ENCODE results near the gene BBS2.

BBS2 gene

GRCh38 chr16:56488035-56488434 lies 31.8 kb downstream of the BBS2 start:
- Mint-ChIP-seq H3K9me3 (no peaks in the 10 kb centered on the region), H3K4me3 (no peak overlapping the region), H3K36me3 (ENCODE audit: low read depth) (peaks cover 40% of the 10 kb centered on the region), H3K27ac (peak overlapping the region in 1 of 3 experiments; percentile 18), H3K27me3 (ENCODE audit: low read depth) (no peaks in the 10 kb centered on the region), H3K4me1 (no peaks in the 10 kb centered on the region)
- no peak for TF ChIP-seq CTCF (IDR thresholded peaks at IDR 0.05; ENCODE audit: unreplicated experiment in 3 of 3)

- no peak for TF ChIP-seq CTCF (IDR thresholded peaks at IDR 0.05; ENCODE audit: unreplicated experiment in 3 of 3)
- H3K27me3 Mint-ChIP-seq (ENCODE audit: low read depth), result no peaks in the 10 kb centered on the region
- no peak overlapping the region for H3K27ac Mint-ChIP-seq
- peaks cover 46% of the 10 kb centered on the region for H3K36me3 Mint-ChIP-seq (ENCODE audit: low read depth)
- no peak overlapping the region for H3K4me3 Mint-ChIP-seq
- H3K9me3 Mint-ChIP-seq, result no peaks in the 10 kb centered on the region
- peaks cover 4% of the 10 kb centered on the region for H3K4me1 Mint-ChIP-seq
Measured at GRCh38 chr16:56483394-56483793, 36.4 kb downstream of the BBS2 start.

- Mint-ChIP-seq H3K4me1 (peaks cover 4% of the 10 kb centered on the region), H3K36me3 (ENCODE audit: low read depth) (peaks cover 47% of the 10 kb centered on the region), H3K27me3 (ENCODE audit: low read depth) (no peaks in the 10 kb centered on the region), H3K27ac (no peak overlapping the region), H3K4me3 (no peak overlapping the region), H3K9me3 (no peaks in the 10 kb centered on the region)
- no peak for TF ChIP-seq CTCF (IDR thresholded peaks at IDR 0.05; ENCODE audit: unreplicated experiment in 3 of 3)
Measured at GRCh38 chr16:56482683-56483236, 37.1 kb downstream of the BBS2 start.

GRCh38 chr16:56481468-56482122 lies 38.2 kb downstream of the BBS2 start:
- TF ChIP-seq CTCF (IDR thresholded peaks at IDR 0.05; ENCODE audit: unreplicated experiment in 3 of 3), result no peak
- H3K36me3 Mint-ChIP-seq (ENCODE audit: low read depth), result peaks cover 55% of the 10 kb centered on the region
- peaks cover 4% of the 10 kb centered on the region for H3K4me1 Mint-ChIP-seq
- H3K27ac Mint-ChIP-seq, result no peak overlapping the region
- H3K27me3 Mint-ChIP-seq (ENCODE audit: low read depth), result no peaks in the 10 kb centered on the region
- H3K9me3 Mint-ChIP-seq, result no peaks in the 10 kb centered on the region
- H3K4me3 Mint-ChIP-seq, result no peak overlapping the region

GRCh38 chr16:56480776-56481467 lies 38.9 kb downstream of the BBS2 start:
- Mint-ChIP-seq H3K36me3 (ENCODE audit: low read depth) (peaks cover 57% of the 10 kb centered on the region), H3K4me1 (peaks cover 4% of the 10 kb centered on the region)

More at GRCh38 chr16:56480776-56481467, 38.9 kb downstream of the BBS2 start:
- no peaks in the 10 kb centered on the region for H3K27me3 Mint-ChIP-seq (ENCODE audit: low read depth)
- no peak overlapping the region for H3K4me3 Mint-ChIP-seq
- no peak for TF ChIP-seq CTCF (IDR thresholded peaks at IDR 0.05; ENCODE audit: unreplicated experiment in 3 of 3)
- no peak overlapping the region for H3K27ac Mint-ChIP-seq
- H3K9me3 Mint-ChIP-seq, result no peaks in the 10 kb centered on the region

Data from nephron (organoid).